Peyer's patch (tissue), 4 donors: ENCODE measurements around the gene GULP1. TPM values are rescaled to one million over a fixed set of nuclear protein-coding genes. Genes with fewer than 3 reads are reported as not detected.

Experiments used
- DNase-seq, 3 donors: peaks; one replicate each; pipeline ENCODE4 v3.0.0-alpha.2; 2017 to 2019
- H3K27ac ChIP-seq, 4 donors: fragments of 200-600 bp; sonication (generic); one replicate each; pipeline ENCODE4 v1.5.1; 2016 to 2019
- H3K27me3 ChIP-seq, 2 donors: fragments of 200-600 bp; sonication (generic); one replicate each; pipeline ENCODE4 v1.5.1; 2019
- H3K36me3 ChIP-seq, 3 donors: fragments of 200-600 bp; sonication (generic); one replicate each; pipeline ENCODE4 v1.5.1; 2016 to 2019
- H3K4me1 ChIP-seq, 4 donors: fragments of 200-600 bp; sonication (generic); one replicate each; pipeline ENCODE4 v1.5.1; 2016 to 2019
- H3K4me3 ChIP-seq, 4 donors: fragments of 200-600 bp; sonication (generic); 1 replicate in 3 of 4; 2 replicates in 1 of 4; pipeline ENCODE4 v1.5.1; 2016 to 2019; ENCODE audit warnings: mild to moderate bottlenecking in 1 of 4
- H3K9me3 ChIP-seq, 4 donors: fragments of 200-600 bp; sonication (generic); one replicate each; pipeline ENCODE4 v1.5.1; 2016 to 2019; ENCODE audit warnings: mild to moderate bottlenecking in 1 of 4
- CTCF ChIP-seq, 6 experiments: fragments of 450-650 bp in 4 of 6; fragments of 200-600 bp in 2 of 6; sonication (generic) in 1 of 6; IDR thresholded peaks; one replicate each; pipeline ENCODE4 v1.5.1; 2017 to 2019; ENCODE audit warnings: antibody characterized with exemption in 6 of 6, mild to moderate bottlenecking in 3 of 6, moderate library complexity in 1 of 6
- POLR2A ChIP-seq, 2 donors: fragments of 450-650 bp; IDR thresholded peaks; one replicate each; pipeline ENCODE4 v1.5.1; 2017; ENCODE audit warnings: antibody characterized with exemption in 2 of 2, mild to moderate bottlenecking in 2 of 2, moderate library complexity in 2 of 2
- total RNA-seq, 4 donors: library from RNA; depleted of rRNA; stranded (reverse); fragments of >200 nt; gene quantifications; one replicate each; pipeline ENCODE4 v1.1.0, GENCODE V29; 2016

The GULP1 gene
- total RNA-seq, 4 donors from 2014 or later = 18.8 to 101 (median 29.3) TPM

- Histone ChIP-seq H3K9me3 (no peaks in the 10 kb centered on the region), H3K36me3 (no peaks in the 10 kb centered on the region), H3K4me1 (no peaks in the 10 kb centered on the region), H3K27ac (no peak overlapping the region), H3K4me3 (no peak overlapping the region), H3K27me3 (no peaks in the 10 kb centered on the region)
- TF ChIP-seq POLR2A (IDR thresholded peaks at IDR 0.05) (no peak), CTCF (IDR thresholded peaks at IDR 0.05) (no peak)
- no peak for DNase-seq
Observed at GRCh38 chr2:188497726-188498125, 206.1 kb downstream of the GULP1 start.

GRCh38 chr2:188503975-188504374 is 212.3 kb downstream of the GULP1 start:
- Histone ChIP-seq H3K27me3 (no peaks in the 10 kb centered on the region), H3K4me1 (no peaks in the 10 kb centered on the region), H3K4me3 (no peak overlapping the region), H3K36me3 (no peaks in the 10 kb centered on the region), H3K27ac (no peak overlapping the region), H3K9me3 (no peaks in the 10 kb centered on the region)
- no peak for TF ChIP-seq CTCF (IDR thresholded peaks at IDR 0.05)
- no peak for TF ChIP-seq POLR2A (IDR thresholded peaks at IDR 0.05)
- no peak for DNase-seq

GRCh38 chr2:188506843-188507242 is 215.2 kb downstream of the GULP1 start:
- TF ChIP-seq CTCF (IDR thresholded peaks at IDR 0.05) (no peak), POLR2A (IDR thresholded peaks at IDR 0.05) (no peak)
- no peaks in the 10 kb centered on the region for H3K9me3 ChIP-seq
- no peaks in the 10 kb centered on the region for H3K4me1 ChIP-seq
- H3K27ac ChIP-seq = no peak overlapping the region
- H3K4me3 ChIP-seq = no peak overlapping the region
- H3K27me3 ChIP-seq = no peaks in the 10 kb centered on the region
- no peaks in the 10 kb centered on the region for H3K36me3 ChIP-seq
- DNase-seq = no peak

- no peaks in the 10 kb centered on the region for H3K4me1 ChIP-seq
- TF ChIP-seq POLR2A (IDR thresholded peaks at IDR 0.05) (no peak), CTCF (IDR thresholded peaks at IDR 0.05) (no peak)
Observed at GRCh38 chr2:188511346-188511745, 219.7 kb downstream of the GULP1 start.

GRCh38 chr2:188512456-188512855 is 220.8 kb downstream of the GULP1 start:
- DNase-seq = no peak
- Histone ChIP-seq H3K4me3 (no peak overlapping the region), H3K9me3 (no peaks in the 10 kb centered on the region), H3K27ac (no peak overlapping the region), H3K36me3 (no peaks in the 10 kb centered on the region), H3K4me1 (no peaks in the 10 kb centered on the region), H3K27me3 (no peaks in the 10 kb centered on the region)
- peak in 4 of 6 experiments; percentile 26 to 71 (median 60) for TF ChIP-seq CTCF (IDR thresholded peaks at IDR 0.05)
- no peak for TF ChIP-seq POLR2A (IDR thresholded peaks at IDR 0.05)

More at GRCh38 chr2:188511346-188511745, 219.7 kb downstream of the GULP1 start:
- Histone ChIP-seq H3K27me3 (no peaks in the 10 kb centered on the region), H3K4me3 (no peak overlapping the region), H3K9me3 (no peaks in the 10 kb centered on the region), H3K36me3 (no peaks in the 10 kb centered on the region), H3K27ac (no peak overlapping the region)
- DNase-seq = no peak

GRCh38 chr2:188515918-188516317 is 224.2 kb downstream of the GULP1 start:
- DNase-seq = no peak
- no peak for TF ChIP-seq CTCF (IDR thresholded peaks at IDR 0.05)
- TF ChIP-seq POLR2A (IDR thresholded peaks at IDR 0.05) = no peak
- H3K4me1 ChIP-seq = no peaks in the 10 kb centered on the region
- H3K36me3 ChIP-seq = no peaks in the 10 kb centered on the region
- H3K27ac ChIP-seq = no peak overlapping the region
- H3K27me3 ChIP-seq = no peaks in the 10 kb centered on the region
- H3K9me3 ChIP-seq = no peaks in the 10 kb centered on the region
- H3K4me3 ChIP-seq = no peak overlapping the region
